Measurements from ENCODE around the gene ATP9B.

DNA sequence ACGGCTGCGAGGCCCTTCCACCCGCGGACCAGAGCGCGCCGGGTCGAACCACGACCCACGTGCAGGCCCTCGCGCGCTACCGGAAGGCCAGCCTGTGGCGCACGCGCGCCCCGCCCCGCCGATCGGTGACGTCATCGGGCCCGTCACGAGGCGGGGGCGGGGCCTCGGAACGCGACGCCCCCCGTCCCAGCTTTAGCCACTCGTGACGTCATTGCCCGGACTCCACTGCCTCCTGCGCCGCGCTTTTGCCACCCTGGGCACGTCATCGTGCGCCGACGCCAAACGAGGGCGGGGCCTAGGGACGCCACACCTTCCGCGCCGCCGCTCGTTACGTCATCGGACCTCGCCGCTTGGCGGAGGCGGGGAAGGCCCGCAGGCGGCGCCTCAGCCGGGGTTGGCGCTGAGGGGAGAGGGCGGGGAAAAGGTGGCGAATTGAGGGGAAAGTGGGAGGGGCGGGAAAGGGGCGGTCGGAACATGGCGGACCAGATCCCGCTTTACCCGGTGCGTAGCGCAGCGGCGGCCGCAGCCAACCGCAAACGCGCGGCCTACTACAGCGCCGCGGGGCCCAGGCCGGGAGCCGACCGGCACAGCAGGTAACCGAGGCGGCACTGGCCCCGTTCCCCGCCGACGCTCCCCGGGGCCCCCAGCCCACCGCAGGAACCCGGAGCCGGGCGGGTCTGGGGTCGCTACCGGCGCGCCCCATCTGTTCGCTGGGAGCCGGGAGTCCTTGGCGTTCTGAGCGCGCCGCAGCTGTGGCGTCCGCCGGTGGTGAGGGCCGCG, at the start of gene ATP9B:
- TF ChIP-seq EZH2 (IDR thresholded peaks at IDR 0.05; ENCODE audit: low read length, unreplicated experiment) = no peak
- TF ChIP-seq EZH2phosphoT487 (IDR thresholded peaks at IDR 0.05; ENCODE audit: borderline replicate concordance, low read length) = no peak

All from PC-3 (cell line).